GM13977 (cell line): ENCODE measurements around the gene CEP85.

ENCODE experiments used
- DNase-seq: peaks from one replicate; pipeline ENCODE4 v3.0.0; 2012; ENCODE audit warnings: low spot score
- in situ Hi-C: fragments of 300-500 bp; cut with MboI; formaldehyde crosslinking; loops from one replicate; pipeline ENCODE4 v1.12.0; 2022; ENCODE audit warnings: low sequenced_read_pairs, low pct_unique_long_range_greater_than_20kb, mixed read lengths, inconsistent platforms; ENCODE audit not compliant: unreplicated experiment
- TF ChIP-seq, protein P1 (sequence below): IDR thresholded peaks from 2 replicates; pipeline ENCODE4 v1.5.1; 2012; ENCODE audit warnings: mild to moderate bottlenecking, control low read depth; ENCODE audit not compliant: insufficient read depth; ENCODE audit errors: extremely low read depth, missing control alignments

The CEP85 gene

DNA sequence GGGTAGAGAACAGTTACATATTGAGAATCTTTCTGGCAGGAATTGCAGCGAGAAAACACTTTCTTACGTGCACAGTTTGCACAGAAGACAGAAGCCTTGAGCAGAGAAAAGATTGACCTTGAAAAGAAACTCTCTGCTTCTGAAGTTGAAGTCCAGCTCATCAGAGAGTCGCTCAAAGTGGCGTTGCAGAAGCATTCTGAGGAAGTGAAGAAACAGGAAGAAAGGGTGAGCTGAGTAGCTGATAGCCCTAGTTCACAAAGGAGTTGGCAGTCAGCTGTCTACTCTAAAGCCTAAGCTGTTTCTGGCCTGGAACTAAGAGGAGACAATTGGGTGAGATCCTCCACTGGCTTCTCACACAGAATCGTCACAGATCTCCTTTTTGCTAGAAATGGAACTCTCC lies 25.6 kb downstream of the CEP85 start:
- in situ Hi-C loops = no loop called here
- TF ChIP-seq, protein P1, sequence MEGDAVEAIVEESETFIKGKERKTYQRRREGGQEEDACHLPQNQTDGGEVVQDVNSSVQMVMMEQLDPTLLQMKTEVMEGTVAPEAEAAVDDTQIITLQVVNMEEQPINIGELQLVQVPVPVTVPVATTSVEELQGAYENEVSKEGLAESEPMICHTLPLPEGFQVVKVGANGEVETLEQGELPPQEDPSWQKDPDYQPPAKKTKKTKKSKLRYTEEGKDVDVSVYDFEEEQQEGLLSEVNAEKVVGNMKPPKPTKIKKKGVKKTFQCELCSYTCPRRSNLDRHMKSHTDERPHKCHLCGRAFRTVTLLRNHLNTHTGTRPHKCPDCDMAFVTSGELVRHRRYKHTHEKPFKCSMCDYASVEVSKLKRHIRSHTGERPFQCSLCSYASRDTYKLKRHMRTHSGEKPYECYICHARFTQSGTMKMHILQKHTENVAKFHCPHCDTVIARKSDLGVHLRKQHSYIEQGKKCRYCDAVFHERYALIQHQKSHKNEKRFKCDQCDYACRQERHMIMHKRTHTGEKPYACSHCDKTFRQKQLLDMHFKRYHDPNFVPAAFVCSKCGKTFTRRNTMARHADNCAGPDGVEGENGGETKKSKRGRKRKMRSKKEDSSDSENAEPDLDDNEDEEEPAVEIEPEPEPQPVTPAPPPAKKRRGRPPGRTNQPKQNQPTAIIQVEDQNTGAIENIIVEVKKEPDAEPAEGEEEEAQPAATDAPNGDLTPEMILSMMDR = no peak
- DNase-seq = no peak

DNA sequence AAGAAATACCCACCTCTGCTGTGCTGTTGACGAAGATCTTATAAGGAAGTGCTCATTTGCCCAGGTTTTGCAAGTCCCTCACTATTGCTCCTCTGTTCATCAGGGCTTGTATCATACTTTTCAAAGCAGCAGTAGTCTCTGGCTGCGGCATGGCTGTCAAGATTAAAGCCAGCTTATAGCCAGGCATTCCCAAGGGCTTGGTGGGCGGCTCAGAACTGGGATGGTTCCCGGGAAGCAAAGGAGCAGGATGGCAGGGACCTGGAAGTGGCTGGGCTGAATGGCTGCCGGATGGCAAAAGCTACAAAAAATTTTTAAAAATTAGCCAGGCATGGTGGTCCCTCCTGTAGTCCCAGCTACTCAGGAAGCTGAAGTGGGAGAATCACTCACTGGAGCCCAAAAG lies 29.2 kb downstream of the CEP85 start:
- DNase-seq = no peak
- in situ Hi-C loops = no loop called here
- TF ChIP-seq, protein P1 = no peak

DNA sequence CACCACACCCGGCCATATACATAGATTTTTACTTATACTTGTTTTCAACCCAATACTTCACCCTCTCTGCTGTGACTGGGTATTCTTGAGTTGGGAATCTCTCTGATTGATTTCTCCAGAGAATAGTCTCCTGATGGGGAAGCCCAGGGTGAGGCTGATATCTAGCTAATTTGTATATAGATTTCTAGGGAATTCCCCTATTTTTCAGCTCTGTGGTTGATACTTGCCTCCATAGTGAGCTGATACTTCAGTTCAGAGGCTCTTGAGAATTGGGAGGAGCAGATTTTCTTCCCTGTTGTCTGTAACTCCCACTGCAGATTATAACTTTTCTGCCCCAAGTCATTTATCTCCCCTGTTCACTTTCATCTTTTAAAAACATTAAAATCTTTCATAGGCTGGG lies 31.4 kb downstream of the CEP85 start:
- TF ChIP-seq, protein P1 = no peak
- DNase-seq = no peak
- in situ Hi-C loops = no loop called here

DNA sequence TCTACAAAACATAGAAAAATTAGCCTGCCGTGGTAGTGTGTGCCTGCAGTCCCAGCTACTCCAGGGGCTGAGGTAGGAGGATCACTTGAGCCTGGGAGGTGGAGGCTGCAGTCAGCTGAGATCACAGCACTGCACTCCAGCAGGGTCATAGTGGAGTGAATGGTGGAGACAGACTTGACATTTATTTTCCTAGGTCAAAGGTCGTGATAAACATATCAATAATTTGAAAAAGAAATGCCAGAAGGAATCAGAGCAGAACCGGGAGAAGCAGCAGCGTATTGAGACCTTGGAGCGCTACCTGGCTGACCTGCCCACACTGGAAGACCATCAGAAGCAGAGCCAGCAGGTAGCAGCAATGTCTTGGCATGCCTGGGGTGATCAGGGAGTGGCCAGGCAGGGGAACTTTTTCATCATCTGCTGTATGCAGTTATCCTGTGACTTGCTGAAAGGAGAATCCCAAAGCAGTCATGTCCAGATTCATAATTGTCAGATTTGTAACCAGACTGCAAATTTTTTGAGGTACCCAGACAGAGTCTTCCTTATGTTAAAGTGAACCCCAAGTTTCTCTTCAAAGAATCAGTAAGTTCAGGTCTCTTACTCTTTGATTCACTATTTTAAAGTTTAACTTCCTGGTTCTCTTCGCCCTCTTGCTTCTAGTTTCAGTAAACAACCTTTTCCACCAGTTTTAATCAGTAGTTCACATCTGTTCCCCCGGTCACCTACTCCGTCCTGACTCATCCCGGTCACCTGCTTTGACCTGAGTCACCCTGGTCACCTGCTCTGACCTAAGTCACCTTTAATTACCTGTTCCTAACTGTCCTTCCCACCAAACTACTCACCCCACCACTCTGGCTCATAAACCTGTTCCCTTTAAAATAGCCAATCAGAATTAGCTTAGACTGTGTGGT lies 34.5 kb downstream of the CEP85 start:
- TF ChIP-seq, protein P1 = no peak
- in situ Hi-C loops = no loop called here
- no peak for DNase-seq

DNA sequence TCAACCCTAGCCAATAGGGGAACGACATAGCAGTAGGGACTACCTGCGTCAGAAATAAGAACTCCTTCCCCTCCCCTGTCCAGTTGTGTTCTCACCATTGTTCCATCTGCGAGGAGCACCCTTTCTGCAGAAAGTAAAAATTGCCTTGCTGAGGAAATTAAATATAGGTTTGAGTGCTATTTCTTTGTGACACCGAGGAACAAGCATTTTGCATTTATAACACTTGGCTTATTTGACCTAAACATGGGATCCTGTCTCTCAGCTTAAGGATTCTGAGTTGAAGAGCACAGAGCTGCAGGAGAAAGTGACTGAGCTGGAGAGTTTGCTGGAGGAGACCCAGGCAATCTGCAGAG lies 35.2 kb downstream of the CEP85 start:
- TF ChIP-seq, protein P1 = no peak
- DNase-seq = no peak
- in situ Hi-C loops = no loop called here

DNA sequence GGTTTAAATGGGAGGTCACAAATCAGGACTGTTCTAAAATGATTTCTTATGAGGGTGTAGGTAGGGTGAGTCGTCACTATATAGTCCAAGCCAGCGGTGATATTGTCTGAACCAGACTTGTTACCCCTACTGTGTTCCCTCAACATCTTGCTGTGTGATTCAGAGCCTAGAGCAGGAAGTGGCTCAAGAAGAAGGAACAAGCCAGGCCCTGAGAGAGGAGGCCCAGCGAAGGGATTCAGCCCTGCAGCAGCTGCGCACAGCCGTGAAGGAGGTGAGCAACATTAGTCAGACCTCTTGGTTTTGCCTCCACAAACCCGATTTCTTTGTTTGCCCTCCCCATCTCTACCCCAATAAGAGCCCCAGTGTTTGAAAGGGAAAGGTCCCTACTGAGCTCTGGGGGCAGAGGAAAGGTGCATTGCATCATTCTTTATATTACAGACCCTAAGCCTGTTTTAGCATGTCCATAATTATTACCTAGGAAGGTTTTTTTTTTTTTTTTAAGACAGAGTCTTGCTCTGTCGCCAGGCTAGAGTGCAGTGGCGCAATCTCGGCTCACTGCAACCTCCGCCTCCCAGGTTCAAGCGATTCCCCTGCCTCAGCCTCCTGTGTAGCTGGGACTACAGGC lies 40.9 kb downstream of the CEP85 start:
- no peak for DNase-seq
- in situ Hi-C loops = no loop called here
- TF ChIP-seq, protein P1 = no peak
